Adipose tissue (tissue), 3 donors: Measurements from ENCODE around the gene WDR6. TPM values are rescaled to one million over a fixed set of nuclear protein-coding genes. Genes with fewer than 3 reads are reported as not detected.
"Not testable (repeated sequence)": the region's sequence is repeated elsewhere in the genome, so short reads cannot be mapped to it uniquely, and the experiment has no call there.

Source experiments
- H3K27ac ChIP-seq: one replicate; pipeline ENCODE4 v1.5.1; 2013; ENCODE audit warnings: low read depth, low read length
- WGBS, 3 donors: extraction: QIAGEN DNeasy Blood & Tissue Kit; methylation state at CpG; one replicate each; pipeline ENCODE4 v1.1.7; 2013; 5-methylcytosine and 5-hydroxymethylcytosine counted together
- polyA plus RNA-seq, 3 donors: library from polyadenylated mRNA; stranded (reverse); fragments of 200-250 nt; gene quantifications; one replicate each; pipeline ENCODE4 v1.2.3, GENCODE V29; 2013
- donor health status: healthy with polysubstance abuse.
- donor health status: Bipolar disorder and iron deficiency.
- donor health status: healthy.

The WDR6 gene
- polyA plus RNA-seq, 3 donors = 59.2 to 90.6 (median 69.6) TPM

GRCh38 chr3:48990636-48991469 lies 16.3 kb upstream of the WDR6 start:
- 3 to 8% (median 6%) methylated on average over 40 of the region's 40 CpGs for WGBS, 3 donors
- H3K27ac ChIP-seq = no peak overlapping the region

GRCh38 chr3:48991851-48992545 lies 15.2 kb upstream of the WDR6 start:
- no peak overlapping the region for H3K27ac ChIP-seq
- 72 to 79% (median 75%) methylated on average over 5 of the region's 5 CpGs for WGBS, 3 donors

- no peak overlapping the region for H3K27ac ChIP-seq
These were observed 13.4 kb upstream of the WDR6 start for GRCh38 chr3:48993834-48994233.

GRCh38 chr3:48996640-48997039 lies 10.6 kb upstream of the WDR6 start:
- WGBS, 3 donors = 92 to 97% (median 94%) methylated on average over 8 of the region's 8 CpGs
- no peak overlapping the region for H3K27ac ChIP-seq

- WGBS, 3 donors = 86 to 88% (median 86%) methylated on average over 8 of the region's 8 CpGs
- H3K27ac ChIP-seq = no peak overlapping the region
These were observed 10.0 kb upstream of the WDR6 start for GRCh38 chr3:48997102-48997635.

- WGBS, 3 donors = 77 to 84% (median 81%) methylated on average over 20 of the region's 20 CpGs
- no peak overlapping the region for H3K27ac ChIP-seq
These were observed 9.2 kb upstream of the WDR6 start for GRCh38 chr3:48997714-48998637.

GRCh38 chr3:48999085-48999858 lies 7.9 kb upstream of the WDR6 start:
- WGBS, 3 donors = 67 to 88% (median 86%) methylated on average over 8 of the region's 8 CpGs
- H3K27ac ChIP-seq = no peak overlapping the region

- no peak overlapping the region for H3K27ac ChIP-seq
- 87 to 96% (median 89%) methylated on average over 6 of the region's 6 CpGs for WGBS, 3 donors
These were observed 6.0 kb upstream of the WDR6 start for GRCh38 chr3:49001155-49001554.

GRCh38 chr3:49004352-49005302 lies 2.6 kb upstream of the WDR6 start:
- WGBS, 3 donors = 87 to 89% (median 88%) methylated on average over 16 of the region's 16 CpGs
- no peak overlapping the region for H3K27ac ChIP-seq

GRCh38 chr3:49005303-49005680 lies 1.9 kb upstream of the WDR6 start:
- H3K27ac ChIP-seq = no peak overlapping the region
- WGBS, 3 donors = 93 to 100% (median 98%) methylated on average over 3 of the region's 3 CpGs

GRCh38 chr3:49005998-49006397 lies 1.2 kb upstream of the WDR6 start:
- 93 to 98% (median 97%) methylated on average over 5 of the region's 5 CpGs for WGBS, 3 donors
- H3K27ac ChIP-seq = no peak overlapping the region

- no peak overlapping the region for H3K27ac ChIP-seq
- WGBS, 3 donors = 2 to 5% (median 3%) methylated on average over 32 of the region's 32 CpGs
These were observed 653 bp upstream of the WDR6 start for GRCh38 chr3:49006408-49007067.

- H3K27ac ChIP-seq = peak overlapping the region; percentile 58
- WGBS, 3 donors = 13 to 19% (median 14%) methylated on average over 30 to 41 of the region's 41 CpGs
These were observed 759 bp downstream of the WDR6 start for GRCh38 chr3:49007771-49008528.

GRCh38 chr3:49008627-49009026 lies 1.4 kb downstream of the WDR6 start:
- not testable (repeated sequence) for H3K27ac ChIP-seq
- WGBS, 3 donors = 75 to 90% (median 89%) methylated on average over 5 of the region's 5 CpGs

- H3K27ac ChIP-seq = no peak overlapping the region
- 68 to 74% (median 68%) methylated on average over 3 of the region's 3 CpGs for WGBS, 3 donors
These were observed 2.2 kb downstream of the WDR6 start for GRCh38 chr3:49009396-49009795.
